Left cardiac atrium (tissue), 4 donors: ENCODE measurements around the gene IRF8. TPM values are rescaled to one million over a fixed set of nuclear protein-coding genes. Genes with fewer than 3 reads are reported as not detected.
"Not testable (repeated sequence)": the region's sequence is repeated elsewhere in the genome, so short reads cannot be mapped to it uniquely, and the experiment has no call there.

ENCODE experiments used
- ATAC-seq, 2 donors: fragments of 200-7000 bp; cut with Tn5 transposase; one replicate each; pipeline ENCODE4 v1.9.1; 2020; ENCODE audit warnings: mild to moderate bottlenecking in 2 of 2, moderate library complexity in 2 of 2
- DNase-seq: peaks from one replicate; pipeline ENCODE4 v3.0.0-alpha.2; 2020
- intact Hi-C, 2 donors: fragments of 100-400 bp; cut with DNase I; formaldehyde crosslinking; loops; one replicate each; pipeline versions ENCODE4 v1.14.1 to v1.15.1; 2022 to 2023
- total RNA-seq, 2 donors: library from RNA; stranded (reverse); fragmentation: NEBNext Ultra II Directional; extraction: Animal tissue kit (Norgen Biotek cat#: 25700); gene quantifications; one replicate each; pipeline ENCODE4 v1.2.1, GENCODE V29; 2021
- donor health status: DM: no; HTN: yes; CAD: no.
- donor health status: DM: no; HTN: yes; CAD: no; lungs with severe emphysema.
- donor health status: DM: yes; HTN: yes; CAD: no.
- donor health status: Dilated cardiomyopathy.

The IRF8 gene
- total RNA-seq, 2 donors from 2014 or later, result 9.2 to 15.6 TPM

DNA sequence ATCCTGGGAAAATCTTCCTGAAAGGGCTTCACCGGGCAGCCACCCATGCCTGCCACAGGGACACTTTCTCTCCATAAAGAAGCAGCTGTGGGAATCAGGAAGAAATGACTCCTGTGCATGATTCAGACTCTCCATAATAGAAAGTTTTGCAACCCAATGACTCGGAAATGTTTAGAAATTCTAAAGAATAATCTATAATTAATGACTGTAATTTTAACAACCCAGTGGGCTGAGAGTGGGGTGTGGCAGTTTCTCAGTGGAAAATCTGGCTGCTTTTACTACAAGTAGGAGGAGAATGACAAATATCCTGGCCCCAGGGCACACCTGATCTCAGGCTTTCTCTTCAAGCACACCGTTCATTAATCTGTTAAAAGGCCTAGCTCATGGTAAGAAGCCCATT, 25.7 kb downstream of the IRF8 start:
- no peak for DNase-seq
- intact Hi-C loops, result no loop called here
- ATAC-seq, result no peak

DNA sequence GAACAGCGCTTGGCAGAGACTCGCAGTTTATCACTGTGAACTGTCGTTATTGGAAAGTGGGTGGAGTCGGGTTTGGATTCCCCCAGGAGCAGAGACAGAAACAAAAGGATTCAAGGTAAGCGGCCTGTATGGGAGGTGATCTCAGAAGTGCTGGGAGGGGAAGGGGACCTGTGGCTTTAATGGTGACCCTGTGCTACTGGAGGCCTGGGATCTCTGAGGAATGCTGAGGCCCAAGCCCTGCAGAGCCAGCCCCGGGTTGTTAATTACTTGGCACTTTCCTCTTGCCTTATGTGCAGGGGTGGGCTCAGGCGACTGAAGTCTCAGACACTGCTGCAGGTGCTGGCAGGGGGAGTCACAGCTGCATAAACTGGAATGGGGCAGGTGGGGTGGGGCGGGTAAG, 27.4 kb downstream of the IRF8 start:
- ATAC-seq, result no peak
- no peak for DNase-seq
- intact Hi-C loops, result no loop called here

DNA sequence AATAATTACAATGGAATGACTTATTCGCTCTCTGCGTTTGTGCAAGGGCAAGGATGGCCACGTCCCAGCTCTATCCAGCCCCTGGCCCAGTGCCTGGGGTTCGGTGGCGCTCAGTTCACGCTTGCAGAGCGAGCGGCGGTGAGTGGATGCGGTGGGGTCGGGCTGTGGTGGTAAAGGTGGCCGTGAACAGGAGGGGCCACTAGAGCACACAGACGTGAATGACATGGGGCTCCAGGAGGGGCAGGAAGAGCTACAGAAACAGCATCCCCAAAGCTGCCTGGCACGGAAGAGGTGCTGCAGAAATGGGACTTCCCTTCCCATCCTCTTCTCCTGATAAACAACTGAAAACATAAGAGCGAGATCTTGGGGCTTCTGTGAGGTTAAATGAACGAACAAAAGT, 28.4 kb downstream of the IRF8 start:
- no peak for ATAC-seq
- DNase-seq, result no peak
- intact Hi-C loops, result no loop called here

DNA sequence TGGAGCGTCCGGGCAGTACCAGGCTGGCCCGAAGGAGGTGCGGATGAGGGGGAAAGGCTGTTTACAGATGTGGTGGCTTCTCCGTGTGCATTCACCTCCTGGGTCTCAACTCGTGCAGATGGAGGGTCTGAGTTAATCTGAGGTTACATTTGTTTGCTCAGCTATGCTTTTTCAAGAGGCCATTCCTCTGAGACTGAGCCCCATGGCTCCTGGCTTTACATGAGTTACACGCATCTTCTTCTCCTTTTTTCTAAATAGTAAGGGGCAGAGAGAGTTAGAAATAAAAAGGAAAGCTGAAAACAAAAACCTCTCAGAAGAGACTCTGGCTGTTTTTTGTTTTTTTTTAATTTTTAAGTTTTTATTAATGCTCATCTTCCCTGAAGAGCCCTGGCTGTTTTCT, 29.0 kb downstream of the IRF8 start:
- intact Hi-C loops, result no loop called here
- DNase-seq, result no peak
- ATAC-seq, result no peak

DNA sequence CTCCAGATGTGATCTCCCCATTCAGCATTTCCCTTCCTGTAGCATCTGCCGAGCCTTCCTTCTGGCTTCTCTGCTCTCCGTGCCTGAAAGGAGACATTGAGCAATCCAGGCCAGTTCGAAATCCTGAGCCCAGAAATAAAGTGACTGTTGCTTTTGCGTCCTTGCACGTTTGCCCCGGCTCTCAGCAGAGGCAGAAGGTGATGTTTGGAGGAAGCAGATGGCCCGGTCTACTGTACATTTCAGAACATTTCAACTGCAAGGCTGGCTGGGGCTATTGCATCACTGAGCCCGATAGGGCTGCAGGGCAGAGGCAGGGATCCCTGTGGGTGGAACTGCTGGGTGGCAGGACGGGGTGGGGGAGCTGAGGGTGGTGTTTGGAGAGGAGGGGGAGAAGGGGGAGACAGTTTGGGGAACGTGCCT, 29.4 kb downstream of the IRF8 start:
- intact Hi-C loops, result no loop called here
- ATAC-seq (peak; percentile 45 to 60), DNase-seq (no peak)

DNA sequence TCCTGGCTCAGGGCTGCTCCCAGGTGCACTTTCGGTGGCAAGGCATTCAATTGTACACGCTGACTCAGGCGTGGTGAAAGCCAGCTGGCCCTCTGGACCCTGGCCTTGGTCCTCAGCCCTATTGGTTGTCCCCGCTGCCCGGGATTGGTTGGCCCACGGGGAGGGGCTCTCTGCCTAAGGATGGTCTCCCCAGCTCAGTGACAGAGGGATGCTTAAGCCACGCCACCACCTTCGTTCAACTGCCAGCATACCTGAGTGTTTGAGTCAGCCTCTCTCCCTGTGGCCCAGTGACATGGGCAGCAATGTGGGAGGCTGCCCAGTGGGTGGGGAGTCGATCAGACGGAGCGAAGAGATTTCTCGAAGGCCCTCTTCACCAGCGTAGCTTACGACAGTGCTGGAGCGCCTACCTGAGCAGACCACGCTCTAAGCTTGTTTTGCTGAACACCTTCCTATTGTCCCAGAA, 30.3 kb downstream of the IRF8 start:
- intact Hi-C loops, result no loop called here
- ATAC-seq (no peak), DNase-seq (no peak)

DNA sequence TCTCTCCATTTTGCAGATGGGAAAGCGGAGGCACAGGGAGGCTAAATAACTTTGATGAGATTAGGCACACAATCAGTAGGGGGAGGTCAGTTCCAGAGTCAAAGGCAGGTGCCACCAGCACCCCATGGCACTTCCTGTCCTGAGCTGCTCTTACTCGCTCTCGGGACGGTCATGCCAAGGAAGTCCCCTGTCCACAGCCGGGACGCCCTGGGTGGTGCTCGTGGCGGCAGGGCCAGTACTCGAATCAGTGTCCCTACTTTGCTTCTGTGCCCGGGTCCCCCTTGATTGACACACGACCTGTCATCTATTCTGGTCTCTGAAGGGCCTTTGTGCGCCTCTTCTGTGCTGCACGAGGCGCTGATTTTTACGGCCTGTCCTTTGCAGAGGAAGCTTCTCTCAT, 31.3 kb downstream of the IRF8 start:
- ATAC-seq (no peak), DNase-seq (no peak)
- intact Hi-C loops, result no loop called here

DNA sequence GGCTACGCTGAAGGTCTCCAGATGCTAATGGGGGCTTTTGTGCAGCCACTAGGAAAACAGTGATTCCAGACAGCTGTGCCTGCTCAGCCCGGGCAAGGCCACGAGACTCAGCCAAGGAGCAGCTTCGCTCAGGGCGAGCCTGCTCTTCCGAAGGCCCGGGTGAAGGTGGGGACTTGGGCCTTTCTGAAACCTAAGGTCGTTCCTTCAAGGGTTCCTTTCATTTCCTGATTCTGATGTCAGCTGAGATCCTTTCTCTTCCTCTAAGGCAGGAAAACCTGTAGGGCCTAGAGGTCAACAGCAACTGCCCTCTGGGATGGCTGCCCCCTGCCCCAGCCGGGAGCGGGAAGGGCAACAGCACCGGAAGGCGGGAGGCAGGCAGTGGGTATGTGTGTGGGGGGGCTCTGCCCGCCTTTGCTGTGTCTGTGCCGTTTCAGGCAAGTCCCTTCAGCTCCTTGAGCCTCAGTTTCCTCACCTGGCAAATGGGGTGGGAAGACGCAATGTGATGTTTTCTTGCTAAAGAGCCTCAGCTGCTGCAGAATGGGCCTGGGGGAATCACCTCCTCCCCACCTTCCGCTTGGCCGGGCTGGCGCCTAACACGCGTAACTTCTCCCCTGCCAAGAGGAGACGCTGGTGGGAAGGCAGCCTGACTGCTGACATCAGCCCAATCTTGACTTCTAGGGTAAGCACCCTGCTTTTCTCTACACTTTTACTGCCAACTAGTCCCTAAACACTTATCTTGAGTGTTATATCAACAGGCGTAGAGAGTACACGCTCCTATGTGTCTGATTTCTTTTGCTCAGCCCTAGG, 32.8 kb downstream of the IRF8 start:
- intact Hi-C loops, result no loop called here
- no peak for DNase-seq

DNA sequence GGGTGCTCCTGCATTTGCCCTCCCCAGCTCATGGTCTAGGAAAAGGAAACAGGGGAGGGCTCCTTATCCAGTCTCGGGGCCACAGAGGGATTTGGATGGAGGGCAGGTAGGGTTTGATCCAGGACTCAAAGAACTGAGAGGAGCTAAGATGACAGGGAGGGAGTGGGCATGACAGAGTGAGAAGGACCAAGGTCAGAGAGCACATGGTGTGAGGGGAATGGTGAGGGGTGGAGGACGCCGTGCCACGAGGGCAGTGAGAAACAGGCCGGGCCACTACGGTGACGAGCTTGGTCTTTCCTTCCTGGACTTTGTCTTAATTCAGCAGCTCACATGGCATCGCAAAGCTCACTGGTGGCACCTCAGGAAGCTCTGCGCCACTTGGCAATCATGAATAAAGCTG, 35.2 kb downstream of the IRF8 start:
- intact Hi-C loops, result no loop called here
- DNase-seq (no peak), ATAC-seq (no peak)

More for the DNA sequence above, 32.8 kb downstream of the IRF8 start:
- ATAC-seq, result no peak

DNA sequence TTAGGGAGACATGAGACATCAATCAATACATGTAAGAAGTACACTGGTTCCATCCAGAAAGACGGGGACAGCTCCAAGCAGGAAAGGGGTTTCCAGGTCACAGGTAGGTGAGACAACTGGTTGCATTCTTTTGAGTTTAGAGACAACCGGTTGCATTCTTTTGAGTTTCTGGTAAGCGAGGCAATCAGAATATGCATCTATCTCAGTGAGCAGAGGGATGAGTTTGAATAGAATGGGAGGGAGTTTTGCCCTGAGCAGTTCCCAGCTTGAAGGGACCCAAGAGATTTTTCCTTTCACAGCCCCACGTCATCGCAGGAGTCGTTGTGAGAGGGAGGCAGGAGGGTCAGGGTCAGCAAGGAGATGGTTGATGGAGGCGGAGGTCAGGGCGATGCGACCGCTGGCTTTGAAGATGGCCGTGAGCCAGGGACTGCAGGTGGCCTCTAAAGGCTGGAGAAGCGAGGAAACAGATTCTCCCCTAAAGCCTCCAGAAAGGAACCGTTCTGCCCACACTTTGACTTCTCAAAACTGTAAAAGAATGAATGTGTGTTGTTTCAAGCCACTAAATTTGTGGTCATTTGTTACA, 36.5 kb downstream of the IRF8 start:
- intact Hi-C loops, result no loop called here
- DNase-seq, result no peak
- ATAC-seq, result no peak

DNA sequence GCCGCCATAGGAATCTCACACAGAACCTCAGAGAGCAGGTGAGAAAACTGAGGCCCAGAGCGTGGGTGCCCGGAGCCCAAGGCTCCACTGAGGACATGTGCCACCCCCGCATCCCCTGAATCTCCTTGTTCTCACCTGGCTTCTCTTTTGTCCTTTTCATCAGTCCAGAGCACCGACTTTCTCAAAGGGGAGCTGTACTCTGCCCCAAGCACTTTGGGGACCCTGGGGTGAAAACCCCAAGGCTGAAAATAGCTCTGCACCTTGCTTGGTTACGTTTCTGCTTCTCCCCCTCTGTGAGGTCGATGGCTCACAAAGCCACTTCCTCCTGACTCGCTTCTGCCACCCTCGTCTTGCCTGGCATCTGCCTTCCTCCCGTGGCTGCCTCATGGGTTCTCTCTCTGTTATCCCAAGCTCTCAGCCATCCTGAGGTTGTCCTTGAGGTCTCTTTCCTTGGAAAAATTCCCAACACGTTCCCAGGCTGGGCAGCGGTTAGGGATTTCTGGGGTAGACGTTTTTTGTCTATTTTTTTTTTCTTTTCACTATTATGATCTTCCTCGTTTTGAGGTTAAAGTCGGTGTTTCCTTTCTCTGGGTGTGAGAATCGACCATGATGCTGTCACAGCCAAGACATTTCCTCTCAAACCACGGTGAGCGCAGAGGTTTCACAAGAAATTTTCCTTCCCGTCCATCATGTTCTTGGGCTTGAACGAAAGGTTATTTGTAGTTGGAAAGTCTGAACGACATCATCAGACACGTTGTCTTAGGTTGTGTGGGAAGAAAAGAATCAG, 37.2 kb downstream of the IRF8 start:
- ATAC-seq (peak; percentile 40 to 59), DNase-seq (no peak)
- intact Hi-C loops, result no loop called here

DNA sequence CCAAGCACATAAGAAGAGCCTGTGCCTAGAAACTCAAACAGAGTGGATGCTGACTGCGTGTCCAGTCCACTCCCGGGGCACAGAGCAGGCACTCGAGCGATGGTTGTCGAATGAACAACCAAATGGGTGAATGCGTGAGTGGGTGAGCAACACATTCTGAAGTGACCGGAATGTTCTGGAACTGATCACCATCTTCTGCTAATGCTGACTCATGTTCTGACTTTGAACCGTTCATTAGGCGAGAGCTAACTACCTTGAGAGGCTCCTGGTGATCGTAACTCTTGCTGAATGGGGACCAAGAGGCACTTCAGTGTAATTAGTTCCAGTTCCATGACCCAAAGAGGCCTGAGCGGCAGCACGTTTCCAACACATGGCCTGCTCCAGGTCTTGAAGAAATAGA, 37.9 kb downstream of the IRF8 start:
- intact Hi-C loops, result no loop called here
- ATAC-seq (no peak), DNase-seq (no peak)

DNA sequence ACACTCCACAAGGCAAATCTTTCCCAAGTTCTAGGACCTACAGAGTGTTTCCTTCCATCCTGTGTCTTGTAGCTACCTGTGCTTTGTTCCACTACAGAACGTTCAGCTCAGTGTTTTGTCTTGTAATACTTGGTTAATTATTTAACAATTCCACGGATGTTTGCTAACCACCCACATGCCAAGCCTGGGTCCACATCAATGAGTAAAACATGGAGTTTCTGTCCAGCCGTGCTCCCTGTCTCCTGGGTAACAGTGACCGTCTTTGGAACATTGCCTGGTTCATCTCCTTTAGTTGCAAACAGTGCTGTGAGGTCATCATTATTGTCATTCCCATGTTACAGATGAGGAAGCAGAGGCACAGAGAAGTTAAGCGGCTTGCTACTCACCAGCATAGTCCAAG, 41.3 kb downstream of the IRF8 start:
- intact Hi-C loops, result no loop called here
- ATAC-seq (no peak), DNase-seq (no peak)

DNA sequence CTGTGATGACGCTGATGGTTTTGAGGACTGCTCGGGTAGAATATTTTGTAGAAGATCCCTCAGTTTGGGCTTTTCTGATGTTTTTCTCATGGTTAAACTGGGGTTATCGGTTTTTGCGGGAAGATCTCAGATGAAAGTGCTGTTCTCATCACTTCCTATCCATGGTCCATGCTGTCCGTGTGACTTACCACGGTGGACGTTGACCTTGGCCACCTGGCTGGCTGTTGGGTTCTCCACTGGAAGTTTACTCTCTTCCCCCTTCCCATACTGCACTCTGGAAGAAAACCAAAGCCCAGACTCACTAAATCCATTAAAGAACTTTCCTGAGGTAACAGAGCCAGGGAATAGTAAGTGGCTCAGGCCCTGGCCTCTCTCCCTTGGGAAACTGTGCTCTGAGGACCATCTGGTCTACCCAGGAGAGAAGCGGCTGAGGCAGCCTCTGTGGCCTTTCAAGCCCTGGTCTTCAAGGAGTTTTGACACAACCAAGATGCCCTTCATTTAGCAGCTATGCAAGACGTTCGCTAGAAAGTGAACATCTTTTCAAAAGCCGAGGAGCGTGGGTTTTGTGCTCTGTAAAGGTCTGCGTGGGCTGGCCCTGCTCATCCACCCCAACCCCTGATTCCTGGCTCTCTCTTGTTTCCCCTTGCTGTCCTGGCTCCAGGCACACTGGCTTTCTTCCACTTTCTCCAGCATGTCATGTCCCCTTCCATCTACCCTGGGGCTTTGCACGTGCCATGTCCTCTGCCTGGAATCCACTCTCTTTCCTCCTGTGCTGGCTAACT, 43.1 kb downstream of the IRF8 start:
- DNase-seq, result no peak
- ATAC-seq, result no peak
- intact Hi-C loops, result no loop called here

DNA sequence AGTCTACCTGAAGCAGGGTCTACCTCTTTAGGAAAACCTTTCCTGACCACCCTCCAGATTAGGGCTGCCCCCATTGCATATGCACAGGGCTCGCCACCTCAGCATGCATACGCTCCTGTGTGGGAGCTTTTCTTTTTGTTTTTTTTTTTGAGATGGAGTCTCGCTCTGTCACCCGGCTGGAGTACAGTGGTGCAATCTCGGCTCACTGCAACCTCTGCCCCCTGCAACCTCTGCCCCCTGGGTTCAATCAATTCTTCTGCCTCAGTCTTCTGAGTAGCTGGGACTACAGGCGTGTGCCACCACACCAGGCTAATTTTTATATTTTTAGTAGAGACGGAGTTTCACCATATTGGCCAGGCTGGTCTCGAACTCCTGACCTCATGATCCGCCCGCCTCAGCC, 43.7 kb downstream of the IRF8 start:
- intact Hi-C loops, DNase-seq, ATAC-seq: not testable (repeated sequence)

DNA sequence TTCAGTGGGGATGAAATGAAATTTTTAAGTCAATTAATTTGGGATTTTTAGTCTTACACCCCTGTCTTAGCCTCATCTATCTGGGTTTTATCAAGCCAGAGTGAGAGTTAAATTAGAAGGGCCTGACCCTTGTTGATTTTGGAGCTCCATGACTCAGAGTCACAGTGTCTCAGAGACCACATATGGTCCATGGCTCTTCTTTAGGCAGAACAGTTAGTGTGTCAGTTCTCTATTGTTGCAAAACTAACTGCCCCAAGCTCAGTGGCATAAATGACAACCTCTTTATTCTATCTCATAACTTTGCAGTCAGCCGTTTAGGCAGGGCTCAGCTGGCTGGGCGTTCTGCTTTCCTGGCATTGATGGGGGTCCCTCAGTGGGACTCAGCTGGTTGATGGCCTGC, 44.7 kb downstream of the IRF8 start:
- DNase-seq (no peak), ATAC-seq (no peak)
- intact Hi-C loops, result no loop called here

DNA sequence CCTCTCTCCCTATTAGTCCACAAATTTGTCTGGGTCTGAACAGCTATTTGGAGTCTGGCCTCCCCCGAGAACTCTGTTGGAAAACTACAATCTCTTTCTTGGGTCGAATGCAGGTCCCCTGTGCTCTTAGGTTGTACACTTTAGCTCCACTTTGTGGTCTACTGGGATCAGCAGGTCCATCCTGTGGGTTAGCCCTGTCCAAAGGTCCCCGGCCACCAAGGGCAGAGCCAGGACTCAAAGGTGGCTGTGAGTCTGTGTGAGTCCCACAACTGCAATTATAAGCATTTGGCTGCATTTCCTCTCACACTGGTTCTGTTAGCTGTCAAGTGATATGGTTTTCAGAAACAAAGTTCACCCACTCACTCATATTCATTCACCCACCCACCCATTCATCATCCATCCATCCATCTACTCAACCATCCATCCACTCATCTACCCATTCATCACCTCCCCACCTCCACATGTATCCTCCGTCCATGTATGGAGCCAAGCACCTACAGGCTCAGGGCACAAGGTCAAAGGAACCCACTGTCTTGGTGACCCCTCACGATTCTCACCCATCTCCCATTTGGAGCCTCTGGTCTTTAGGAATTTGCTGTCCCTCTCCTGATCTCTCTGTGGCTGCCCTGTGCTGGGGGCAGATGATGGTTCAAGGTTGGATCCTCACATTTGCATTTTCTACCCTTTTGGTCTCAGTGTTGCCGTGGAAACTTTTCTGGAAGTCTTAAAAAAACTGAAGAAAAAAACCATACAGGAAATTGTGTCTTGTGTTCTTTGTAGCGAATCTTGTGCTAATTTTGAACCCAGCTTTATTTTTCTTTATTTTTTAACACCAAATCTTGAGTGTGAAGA, 45.8 kb downstream of the IRF8 start:
- DNase-seq (no peak), ATAC-seq (no peak)
- intact Hi-C loops, result no loop called here

DNA sequence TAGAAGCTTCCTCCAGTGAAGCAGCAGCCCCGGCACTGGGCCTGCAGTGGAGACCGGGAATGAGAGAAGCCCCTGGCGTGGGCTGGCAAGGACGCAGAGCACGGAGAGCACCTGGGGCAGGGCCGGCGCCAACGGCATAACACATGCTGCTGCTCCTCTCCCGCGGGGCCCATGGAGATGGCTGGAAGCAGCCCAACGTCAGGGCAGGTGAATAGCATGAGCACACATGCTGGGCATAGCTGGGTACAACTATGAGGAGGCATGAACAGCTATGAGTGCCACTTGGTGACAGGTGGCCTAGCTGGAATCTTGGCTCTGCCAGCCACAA, 46.4 kb downstream of the IRF8 start:
- intact Hi-C loops, result no loop called here
- no peak for ATAC-seq
- no peak for DNase-seq
